C1 segment of cervical spinal cord (tissue), 14 donors: Measurements from ENCODE around the gene EIF3K.

Source experiments
- DNase-seq, 14 donors: peaks; one replicate each; lab custom pipeline; 2025; lab: John Stamatoyannopoulos, UW

Gene EIF3K

DNA sequence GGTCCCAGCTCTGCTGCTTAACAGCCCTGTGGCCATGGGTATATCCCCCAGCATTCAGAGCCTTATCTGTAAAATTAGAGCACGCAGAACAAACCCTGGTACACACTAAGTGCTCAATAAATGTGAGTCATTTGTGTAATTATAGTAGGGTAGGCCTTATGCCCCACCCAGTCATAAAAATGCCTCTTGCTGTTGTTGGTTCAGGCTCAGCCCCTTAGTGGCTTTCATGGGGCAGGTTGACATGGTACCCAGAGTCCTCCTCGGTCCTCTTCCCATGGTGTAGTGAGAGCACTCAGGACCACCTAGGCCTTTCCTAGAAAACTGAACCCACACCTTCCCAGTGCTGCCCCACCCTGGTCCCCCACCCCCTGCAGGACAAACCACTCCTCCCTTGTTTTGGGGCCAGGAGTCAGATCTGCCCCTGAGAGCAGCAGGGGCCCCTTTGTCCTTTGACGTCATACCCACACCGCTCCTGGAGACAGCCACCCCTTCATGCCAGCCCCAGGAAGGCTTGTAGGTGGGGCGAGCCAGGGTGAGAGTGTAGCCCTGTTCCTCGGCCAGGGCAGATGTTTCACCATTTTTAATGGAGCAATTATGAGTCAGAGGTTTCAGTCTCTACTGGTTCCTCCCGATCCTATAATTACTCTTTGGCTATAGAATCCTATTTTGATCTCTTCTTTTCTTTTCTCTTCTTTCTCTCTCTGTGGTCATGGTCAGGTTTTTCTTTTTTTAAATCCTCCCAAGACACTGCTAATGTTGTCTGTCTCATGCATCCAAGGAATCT is 65.3 kb downstream of the EIF3K start:
- DNase-seq: no peak

DNA sequence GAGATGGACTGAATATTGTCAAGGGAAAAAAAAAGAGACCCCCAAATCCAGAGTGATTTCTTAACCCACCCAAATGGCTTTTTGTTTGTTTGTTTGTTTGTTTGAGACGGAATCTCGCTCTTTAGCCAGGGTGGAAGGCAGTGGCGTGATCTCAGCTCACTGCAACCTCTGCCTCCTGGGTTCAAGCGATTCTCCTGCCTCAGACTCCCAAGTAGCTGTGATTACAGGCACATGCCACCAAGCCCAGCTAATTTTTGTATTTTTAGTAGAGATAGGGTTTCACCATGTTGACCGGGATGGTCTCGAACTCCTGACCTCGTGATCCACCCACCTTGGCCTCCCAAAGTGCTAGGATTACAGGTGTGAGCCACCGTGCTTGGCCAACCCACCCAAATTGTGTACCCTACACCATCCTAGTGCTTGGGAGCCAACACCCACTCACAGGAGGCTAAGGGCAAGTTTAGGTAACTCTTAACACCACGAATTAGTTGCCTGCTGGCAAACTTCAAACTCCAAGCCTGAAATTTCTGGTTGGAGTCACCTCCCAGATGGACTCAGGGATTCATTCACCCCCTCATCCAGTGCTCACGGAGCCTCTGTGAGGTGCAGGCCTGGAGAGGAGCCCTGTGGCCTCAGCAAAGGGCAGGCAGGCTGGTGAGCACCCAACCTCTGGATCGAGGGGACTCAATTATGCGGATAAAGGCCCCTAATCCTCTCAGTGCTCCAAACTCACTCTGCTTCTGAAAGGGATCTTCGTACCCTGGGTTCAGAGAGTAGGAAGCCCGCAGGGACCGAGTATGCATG is 66.1 kb downstream of the EIF3K start:
- no peak for DNase-seq

DNA sequence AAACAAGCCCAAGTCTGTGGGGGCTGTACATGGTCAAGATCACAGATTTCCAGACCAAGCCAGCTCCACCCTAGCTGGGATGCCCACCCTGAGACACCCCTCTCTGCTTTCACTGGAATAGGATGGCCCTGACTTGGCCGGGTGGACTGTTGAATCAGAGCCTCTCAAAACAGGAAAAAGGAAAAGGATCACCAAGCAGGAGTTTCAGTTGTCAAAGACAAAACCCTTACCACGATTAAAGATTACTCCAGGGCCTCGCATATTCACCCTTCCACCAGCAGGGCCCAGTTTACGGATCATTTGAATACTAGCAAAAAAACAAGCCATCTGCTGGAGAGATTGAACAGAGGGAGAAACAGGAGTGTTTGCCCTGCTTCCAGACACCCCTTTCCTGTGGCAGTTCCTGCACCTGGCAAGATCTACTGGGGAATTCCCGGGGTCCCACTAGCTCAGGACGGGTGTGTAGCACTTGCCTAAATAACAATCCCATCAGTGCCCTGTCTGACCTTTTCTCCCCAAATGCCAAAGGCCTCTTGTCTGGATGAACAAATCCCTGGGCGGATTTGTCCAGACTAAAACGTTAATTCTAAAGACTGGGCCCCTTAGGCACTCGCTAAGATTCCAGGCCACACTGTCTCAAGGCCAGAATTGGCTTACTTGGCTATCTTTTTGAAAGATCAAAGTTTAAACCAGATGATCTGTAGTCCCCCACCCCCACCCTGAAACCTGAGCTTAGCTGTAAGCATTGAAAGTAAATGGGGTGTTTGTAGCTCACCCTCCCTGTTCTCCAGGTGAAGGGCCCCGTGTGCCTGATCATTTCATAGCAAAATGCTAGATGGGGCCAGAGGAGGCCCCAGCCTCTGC is 66.9 kb downstream of the EIF3K start:
- no peak for DNase-seq

DNA sequence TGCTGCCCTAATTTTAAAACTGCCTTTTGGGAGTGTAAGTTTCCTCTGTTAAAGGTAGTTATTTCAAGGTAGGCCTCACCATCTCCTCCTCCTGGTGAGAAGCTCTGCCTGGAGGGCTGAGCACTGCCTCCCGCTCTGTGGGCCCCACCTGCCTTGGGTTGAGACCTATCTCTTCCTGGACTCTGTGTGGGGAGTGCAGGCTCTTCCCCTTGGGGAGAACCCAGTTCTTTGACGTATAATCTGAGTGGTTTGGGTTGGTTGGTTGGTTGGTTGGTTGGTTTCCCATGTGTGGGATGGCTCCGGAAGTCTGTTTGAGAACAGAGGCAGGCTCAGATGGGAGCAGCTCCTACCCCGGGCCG is 67.5 kb downstream of the EIF3K start:
- DNase-seq: no peak
